ENCODE measurements around the gene HECW1.
"Not testable (repeated sequence)": the region's sequence is repeated elsewhere in the genome, so short reads cannot be mapped to it uniquely, and the experiment has no call there.

Gene HECW1

GRCh38 chr7:43309706-43310022, 197.2 kb downstream of the HECW1 start:
- no peak for DNase-seq (ENCODE audit: low spot score)

- DNase-seq (ENCODE audit: low spot score): no peak
Measured at GRCh38 chr7:43311052-43311451, 198.6 kb downstream of the HECW1 start.

GRCh38 chr7:43311694-43312093, 199.2 kb downstream of the HECW1 start:
- DNase-seq (ENCODE audit: low spot score): no peak

GRCh38 chr7:43313628-43314378, 201.4 kb downstream of the HECW1 start:
- no peak for DNase-seq (ENCODE audit: low spot score)

- DNase-seq (ENCODE audit: low spot score): no peak
Measured at GRCh38 chr7:43314379-43315158, 202.1 kb downstream of the HECW1 start.

GRCh38 chr7:43317075-43317474, 204.6 kb downstream of the HECW1 start:
- DNase-seq (ENCODE audit: low spot score): no peak

GRCh38 chr7:43318188-43318770, 205.8 kb downstream of the HECW1 start:
- DNase-seq (ENCODE audit: low spot score): no peak

GRCh38 chr7:43325595-43325994, 213.1 kb downstream of the HECW1 start:
- no peak for DNase-seq (ENCODE audit: low spot score)

- DNase-seq (ENCODE audit: low spot score): no peak
Measured at GRCh38 chr7:43328336-43328735, 215.9 kb downstream of the HECW1 start.

GRCh38 chr7:43328785-43329380, 216.4 kb downstream of the HECW1 start:
- no peak for DNase-seq (ENCODE audit: low spot score)

- DNase-seq (ENCODE audit: low spot score): no peak
Measured at GRCh38 chr7:43332193-43332796, 219.8 kb downstream of the HECW1 start.

- DNase-seq (ENCODE audit: low spot score): no peak
Measured at GRCh38 chr7:43337191-43337590, 224.7 kb downstream of the HECW1 start.

- no peak for DNase-seq (ENCODE audit: low spot score)
Measured at GRCh38 chr7:43337811-43338210, 225.4 kb downstream of the HECW1 start.

GRCh38 chr7:43341132-43341531, 228.7 kb downstream of the HECW1 start:
- DNase-seq (ENCODE audit: low spot score): no peak

GRCh38 chr7:43343417-43343816, 231.0 kb downstream of the HECW1 start:
- DNase-seq (ENCODE audit: low spot score): not testable (repeated sequence)

GRCh38 chr7:43345696-43346095, 233.2 kb downstream of the HECW1 start:
- not testable (repeated sequence) for DNase-seq (ENCODE audit: low spot score)

- DNase-seq (ENCODE audit: low spot score): no peak
Measured at GRCh38 chr7:43351683-43352082, 239.2 kb downstream of the HECW1 start.

GRCh38 chr7:43353902-43354301, 241.5 kb downstream of the HECW1 start:
- DNase-seq (ENCODE audit: low spot score): no peak

GRCh38 chr7:43362652-43363034, 250.2 kb downstream of the HECW1 start:
- DNase-seq (ENCODE audit: low spot score): no peak

- DNase-seq (ENCODE audit: low spot score): no peak
Measured at GRCh38 chr7:43363035-43363791, 250.8 kb downstream of the HECW1 start.

GRCh38 chr7:43364391-43364790, 251.9 kb downstream of the HECW1 start:
- no peak for DNase-seq (ENCODE audit: low spot score)
